PC-9 (cell line): ENCODE results near the gene PRKD1. TPM values are rescaled to one million over a fixed set of nuclear protein-coding genes. Genes with fewer than 3 reads are reported as not detected.
"Not testable (repeated sequence)": the region's sequence is repeated elsewhere in the genome, so short reads cannot be mapped to it uniquely, and the experiment has no call there.

Experiments
- BruUV-seq: library from RNA; stranded (reverse); fragments of 400-500 nt; replicated peaks from 2 replicates; lab custom pipeline; 2021; lab: Mats Ljungman, UMichigan
- CTCF ChIA-PET: fragments of 300-600 bp; sonication (Branson Sonifier 250); formaldehyde crosslinking; loops from one replicate; lab custom pipeline; 2022; ENCODE audit warnings: antibody characterized with exemption; lab: Charles Lee
- POLR2A ChIA-PET: fragments of 300-600 bp; sonication (Branson Sonifier 250); formaldehyde crosslinking; loops from one replicate; lab custom pipeline; 2022; ENCODE audit warnings: antibody characterized with exemption; ENCODE audit not compliant: unreplicated experiment; lab: Charles Lee
- DNase-seq, 2 experiments: peaks; one replicate each; pipeline versions ENCODE4 v3.0.0 to v3.0.0-alpha.2; 2015 to 2022; ENCODE audit warnings: mixed read lengths in 1 of 2
- H2AFZ ChIP-seq: fragments of 200-600 bp; sonication (generic); 2 replicates; pipeline ENCODE4 v1.8.1; 2017; ENCODE audit warnings: antibody characterized with exemption
- H3F3A ChIP-seq: fragments of 200-600 bp; sonication (generic); 2 replicates; pipeline ENCODE4 v1.8.1; 2017; ENCODE audit warnings: antibody characterized with exemption, mild to moderate bottlenecking, low read depth; ENCODE audit not compliant: insufficient read depth
- H3K27ac ChIP-seq: fragments of 200-600 bp; sonication (generic); 2 replicates; pipeline ENCODE4 v1.6.1; 2016; ENCODE audit warnings: mixed run types
- H3K27me3 ChIP-seq: fragments of 200-600 bp; sonication (generic); 2 replicates; pipeline ENCODE4 v1.6.1; 2016; ENCODE audit warnings: low read depth, mixed run types; ENCODE audit not compliant: insufficient read depth
- H3K36me3 ChIP-seq: fragments of 200-600 bp; sonication (generic); 2 replicates; pipeline ENCODE4 v1.6.1; 2016; ENCODE audit warnings: low read depth, mixed run types
- H3K4me1 ChIP-seq: fragments of 200-600 bp; sonication (generic); replicated peaks from 2 replicates; pipeline ENCODE4 v1.6.1; 2016; ENCODE audit warnings: mixed run types; ENCODE audit not compliant: insufficient read depth
- H3K4me2 ChIP-seq: fragments of 200-600 bp; sonication (generic); 2 replicates; pipeline ENCODE4 v1.6.1; 2017; ENCODE audit warnings: mixed run types
- H3K4me3 ChIP-seq: fragments of 200-600 bp; sonication (generic); 2 replicates; pipeline ENCODE4 v1.6.1; 2016; ENCODE audit warnings: mixed run types
- H3K79me2 ChIP-seq: fragments of 200-600 bp; sonication (generic); 2 replicates; pipeline ENCODE4 v1.6.1; 2017; ENCODE audit warnings: low read depth, mixed run types
- H3K9me2 ChIP-seq: fragments of 200-600 bp; sonication (generic); 2 replicates; pipeline ENCODE4 v1.8.1; 2017; ENCODE audit warnings: mild to moderate bottlenecking; ENCODE audit not compliant: insufficient read depth
- H3K9me3 ChIP-seq: fragments of 200-600 bp; sonication (generic); 2 replicates; pipeline ENCODE4 v1.8.1; 2016; ENCODE audit warnings: low read depth; ENCODE audit not compliant: insufficient read depth
- H4K20me1 ChIP-seq: fragments of 200-600 bp; sonication (generic); 2 replicates; pipeline ENCODE4 v1.8.1; 2017; ENCODE audit not compliant: insufficient read depth
- EZH2 ChIP-seq: fragments of 200-600 bp; sonication (generic); IDR thresholded peaks from 2 replicates; pipeline ENCODE4 v1.8.0; 2017; ENCODE audit warnings: antibody characterized with exemption, low read depth
- intact Hi-C: fragments of 100-400 bp; cut with micrococcal nuclease; formaldehyde crosslinking; loops from one replicate; pipeline ENCODE4 v1.10.0; 2022; ENCODE audit not compliant: unreplicated experiment
- total RNA-seq: library from RNA; stranded (reverse); gene quantifications from 2 replicates; pipeline ENCODE4 v1.2.3, GENCODE V29; 2021
- TF ChIP-seq, protein P1 (sequence below): fragments of 200-600 bp; sonication (generic); conservative IDR thresholded peaks from 2 replicates; pipeline ENCODE4 v1.6.1; 2017; ENCODE audit warnings: mixed run types, antibody characterized with exemption, mild to moderate bottlenecking, moderate library complexity

The PRKD1 gene
- total RNA-seq, 1 experiment from 2014 or later, result 0.98 TPM

DNA sequence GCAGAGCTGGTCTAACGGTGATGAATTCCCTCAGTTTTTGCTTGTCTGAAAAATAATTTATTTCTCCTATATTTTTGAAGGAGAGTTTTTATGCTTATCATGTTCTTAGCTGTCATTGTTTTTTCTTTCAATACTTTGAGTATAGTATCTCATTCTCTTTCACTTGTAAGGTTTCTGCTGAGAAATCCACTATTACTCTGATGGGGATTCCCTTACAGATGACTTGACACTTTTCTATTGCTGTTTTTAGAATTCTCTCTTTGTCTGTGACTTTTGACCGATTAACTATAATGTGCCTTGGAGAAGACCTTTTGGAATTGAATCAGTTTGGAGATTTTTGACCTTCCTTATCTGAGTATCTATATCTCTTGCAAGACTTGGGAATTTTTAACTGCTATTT is 139.6 kb downstream of the PRKD1 start:
- Histone ChIP-seq H3K4me1 (no peaks in the 10 kb centered on the region), H3K4me3 (no peak overlapping the region), H3K27ac (no peak overlapping the region), H2AFZ (no peak overlapping the region), H4K20me1 (no peaks in the 10 kb centered on the region), H3K9me2 (no peaks in the 10 kb centered on the region), H3K79me2 (no peaks in the 10 kb centered on the region), H3K27me3 (no peaks in the 10 kb centered on the region), H3F3A (no peaks in the 10 kb centered on the region), H3K4me2 (no peak overlapping the region), H3K36me3 (no peaks in the 10 kb centered on the region), H3K9me3 (no peaks in the 10 kb centered on the region)
- no TSS peak for BruUV-seq
- ChIA-PET POLR2A (no interaction called here), CTCF (no interaction called here)
- TF ChIP-seq, protein P1, sequence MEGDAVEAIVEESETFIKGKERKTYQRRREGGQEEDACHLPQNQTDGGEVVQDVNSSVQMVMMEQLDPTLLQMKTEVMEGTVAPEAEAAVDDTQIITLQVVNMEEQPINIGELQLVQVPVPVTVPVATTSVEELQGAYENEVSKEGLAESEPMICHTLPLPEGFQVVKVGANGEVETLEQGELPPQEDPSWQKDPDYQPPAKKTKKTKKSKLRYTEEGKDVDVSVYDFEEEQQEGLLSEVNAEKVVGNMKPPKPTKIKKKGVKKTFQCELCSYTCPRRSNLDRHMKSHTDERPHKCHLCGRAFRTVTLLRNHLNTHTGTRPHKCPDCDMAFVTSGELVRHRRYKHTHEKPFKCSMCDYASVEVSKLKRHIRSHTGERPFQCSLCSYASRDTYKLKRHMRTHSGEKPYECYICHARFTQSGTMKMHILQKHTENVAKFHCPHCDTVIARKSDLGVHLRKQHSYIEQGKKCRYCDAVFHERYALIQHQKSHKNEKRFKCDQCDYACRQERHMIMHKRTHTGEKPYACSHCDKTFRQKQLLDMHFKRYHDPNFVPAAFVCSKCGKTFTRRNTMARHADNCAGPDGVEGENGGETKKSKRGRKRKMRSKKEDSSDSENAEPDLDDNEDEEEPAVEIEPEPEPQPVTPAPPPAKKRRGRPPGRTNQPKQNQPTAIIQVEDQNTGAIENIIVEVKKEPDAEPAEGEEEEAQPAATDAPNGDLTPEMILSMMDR, result no peak
- no peak for TF ChIP-seq EZH2
- DNase-seq, result no peak
- intact Hi-C loops, result no loop called here

- Histone ChIP-seq H2AFZ (no peak overlapping the region), H3F3A (no peaks in the 10 kb centered on the region), H3K4me2 (no peak overlapping the region), H4K20me1 (no peaks in the 10 kb centered on the region), H3K36me3 (no peaks in the 10 kb centered on the region), H3K9me3 (no peaks in the 10 kb centered on the region), H3K79me2 (no peaks in the 10 kb centered on the region), H3K9me2 (no peaks in the 10 kb centered on the region), H3K4me3 (no peak overlapping the region), H3K27me3 (no peaks in the 10 kb centered on the region), H3K4me1 (no peaks in the 10 kb centered on the region), H3K27ac (no peak overlapping the region)
- DNase-seq, result no peak
- no TSS peak for BruUV-seq
- intact Hi-C loops, result no loop called here
- CTCF ChIA-PET, result no interaction called here
- POLR2A ChIA-PET, result no interaction called here
- TF ChIP-seq, protein P1, result no peak
- no peak for TF ChIP-seq EZH2
Measured at GRCh38 chr14:29783556-29783955, 144.1 kb downstream of the PRKD1 start.

DNA sequence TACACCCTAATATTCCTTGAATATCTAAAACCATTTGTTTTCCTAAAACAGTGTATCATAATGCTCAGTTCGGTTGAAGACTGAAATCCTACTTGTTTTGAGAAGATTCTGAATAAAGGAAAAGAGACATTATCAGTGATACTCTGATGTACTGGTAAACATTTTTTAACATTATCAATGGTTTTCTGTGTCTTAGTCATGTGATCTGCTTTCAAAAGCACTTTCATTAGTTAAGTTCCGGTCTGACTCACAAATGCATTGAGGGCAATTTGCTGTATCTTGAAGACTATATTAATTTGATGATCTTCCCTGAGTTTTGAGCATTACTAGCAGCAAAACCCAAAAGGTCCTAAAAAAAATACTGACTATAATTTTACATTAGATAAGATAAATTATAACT is 145.6 kb downstream of the PRKD1 start:
- Histone ChIP-seq H3F3A (no peaks in the 10 kb centered on the region), H3K79me2 (no peaks in the 10 kb centered on the region), H3K9me3 (no peaks in the 10 kb centered on the region), H4K20me1 (no peaks in the 10 kb centered on the region), H3K36me3 (no peaks in the 10 kb centered on the region), H3K27me3 (no peaks in the 10 kb centered on the region), H3K27ac (no peak overlapping the region), H3K4me2 (no peak overlapping the region), H3K9me2 (no peaks in the 10 kb centered on the region), H2AFZ (no peak overlapping the region), H3K4me3 (no peak overlapping the region), H3K4me1 (no peaks in the 10 kb centered on the region)
- ChIA-PET CTCF (no interaction called here), POLR2A (no interaction called here)
- DNase-seq, result no peak
- BruUV-seq, result no TSS peak
- TF ChIP-seq, protein P1, result no peak
- no peak for TF ChIP-seq EZH2
- intact Hi-C loops, result no loop called here

- not testable (repeated sequence) for H3K27ac ChIP-seq, BruUV-seq
Measured at GRCh38 chr14:29777142-29777541, 150.5 kb downstream of the PRKD1 start.

More at GRCh38 chr14:29777142-29777541, 150.5 kb downstream of the PRKD1 start:
- H3F3A ChIP-seq, H3K27me3 ChIP-seq, DNase-seq, CTCF ChIA-PET, H3K4me2 ChIP-seq, H3K4me3 ChIP-seq, POLR2A ChIA-PET, H3K4me1 ChIP-seq, H3K79me2 ChIP-seq, H3K9me3 ChIP-seq, H2AFZ ChIP-seq, intact Hi-C loops, H3K36me3 ChIP-seq, H4K20me1 ChIP-seq, H3K9me2 ChIP-seq: not testable (repeated sequence)
